GM23338 (cell line): Measurements from ENCODE around the gene HTR6. TPM values are rescaled to one million over a fixed set of nuclear protein-coding genes. Genes with fewer than 3 reads are reported as not detected.

Source experiments
- ATAC-seq: fragments of 200-7000 bp; cut with Tn5 transposase; 3 replicates; pipeline ENCODE4 v1.9.1; 2020
- DNase-seq: peaks from one replicate; pipeline ENCODE4 v3.0.0-alpha.2; 2015; ENCODE audit warnings: low spot score
- H2AFZ ChIP-seq: fragments of 200-600 bp; sonication (generic); 2 replicates; pipeline ENCODE4 v1.8.0; 2016; ENCODE audit warnings: antibody characterized with exemption, mild to moderate bottlenecking, moderate library complexity
- H3F3A ChIP-seq: fragments of 200-600 bp; sonication (generic); replicated peaks from 2 replicates; pipeline ENCODE4 v1.8.0; 2017; ENCODE audit warnings: antibody characterized with exemption, mixed run types, low read depth
- H3K27ac ChIP-seq: fragments of 200-600 bp; sonication (generic); 2 replicates; pipeline ENCODE4 v1.6.1; 2016; ENCODE audit warnings: low read depth
- H3K27me3 ChIP-seq: fragments of 200-600 bp; sonication (generic); 2 replicates; pipeline ENCODE4 v1.8.0; 2016; ENCODE audit warnings: mild to moderate bottlenecking, mixed run types, moderate library complexity; ENCODE audit not compliant: insufficient read depth
- H3K36me3 ChIP-seq: fragments of 200-600 bp; sonication (generic); 2 replicates; pipeline ENCODE4 v1.8.0; 2016; ENCODE audit warnings: mild to moderate bottlenecking; ENCODE audit not compliant: insufficient read depth
- H3K4me1 ChIP-seq: fragments of 200-600 bp; sonication (generic); 2 replicates; pipeline ENCODE4 v1.8.0; 2016; ENCODE audit warnings: mild to moderate bottlenecking, moderate library complexity; ENCODE audit not compliant: insufficient read depth
- H3K4me2 ChIP-seq: fragments of 200-600 bp; sonication (generic); 2 replicates; pipeline ENCODE4 v1.7.1; 2017; ENCODE audit warnings: mixed run types
- H3K4me3 ChIP-seq: fragments of 200-600 bp; sonication (generic); 2 replicates; pipeline ENCODE4 v1.6.1; 2016; ENCODE audit warnings: mixed run types
- H3K79me2 ChIP-seq: fragments of 200-600 bp; sonication (generic); replicated peaks from 2 replicates; pipeline ENCODE4 v1.8.0; 2017; ENCODE audit warnings: mild to moderate bottlenecking; ENCODE audit not compliant: insufficient read depth
- H3K9me2 ChIP-seq: fragments of 200-600 bp; sonication (generic); 2 replicates; pipeline ENCODE4 v1.8.0; 2017; ENCODE audit not compliant: insufficient read depth
- H4K20me1 ChIP-seq: fragments of 200-600 bp; sonication (generic); replicated peaks from 2 replicates; pipeline ENCODE4 v1.8.0; 2017; ENCODE audit warnings: mild to moderate bottlenecking; ENCODE audit not compliant: insufficient read depth
- H3K27ac Mint-ChIP-seq: 2 replicates; pipeline ENCODE4 v1.8.0; 2020; ENCODE audit warnings: inconsistent platforms, mild to moderate bottlenecking, moderate library complexity, mixed read lengths
- H3K27me3 Mint-ChIP-seq: 3 replicates; pipeline ENCODE4 v1.8.0; 2022; ENCODE audit warnings: low read depth, mild to moderate bottlenecking, moderate library complexity, mixed read lengths, inconsistent platforms; ENCODE audit not compliant: insufficient read depth, poor library complexity
- H3K36me3 Mint-ChIP-seq: 3 replicates; pipeline ENCODE4 v1.8.0; 2021; ENCODE audit warnings: low read depth, mild to moderate bottlenecking, inconsistent platforms, moderate library complexity, mixed read lengths
- H3K4me1 Mint-ChIP-seq: 3 replicates; pipeline ENCODE4 v1.8.0; 2020; ENCODE audit warnings: mild to moderate bottlenecking, inconsistent platforms, mixed read lengths
- H3K4me3 Mint-ChIP-seq: 3 replicates; pipeline ENCODE4 v1.8.0; 2021; ENCODE audit warnings: moderate library complexity, mild to moderate bottlenecking, inconsistent platforms, mixed read lengths
- H3K9me3 Mint-ChIP-seq: 3 replicates; pipeline ENCODE4 v1.8.0; 2020; ENCODE audit warnings: moderate library complexity, mild to moderate bottlenecking, inconsistent platforms, mixed read lengths
- CREB1 ChIP-seq: fragments of 250-450 bp; sonication (Bioruptor Pico); IDR thresholded peaks from 2 replicates; pipeline ENCODE4 v1.5.0; 2020; ENCODE audit warnings: low read depth, mild to moderate bottlenecking, moderate library complexity
- CTCF ChIP-seq, 2 experiments: fragments of 200-600 bp in 1 of 2; sonication (generic) in 1 of 2; conservative IDR thresholded peaks; 2 replicates each; pipeline versions ENCODE4 v1.5.1 to v1.6.1; 2016 to 2017; ENCODE audit warnings: antibody characterized with exemption in 2 of 2, low read depth in 2 of 2, mild to moderate bottlenecking in 2 of 2, moderate library complexity in 1 of 2
- ETS1 ChIP-seq: IDR thresholded peaks from 2 replicates; pipeline ENCODE4 v1.6.1; 2016; ENCODE audit warnings: antibody characterized with exemption
- EZH2 ChIP-seq: fragments of 200-600 bp; sonication (generic); IDR thresholded peaks from one replicate; pipeline ENCODE4 v1.8.0; 2017; ENCODE audit warnings: antibody characterized with exemption, mild to moderate bottlenecking, low read depth; ENCODE audit not compliant: unreplicated experiment
- EZH2phosphoT487 ChIP-seq: fragments of 200-600 bp; sonication (generic); IDR thresholded peaks from one replicate; pipeline ENCODE4 v1.8.1; 2018; ENCODE audit warnings: antibody characterized with exemption; ENCODE audit not compliant: unreplicated experiment
- REST ChIP-seq: IDR thresholded peaks from one replicate; pipeline ENCODE4 v1.6.1; 2018; ENCODE audit warnings: antibody characterized with exemption; ENCODE audit not compliant: unreplicated experiment
- STAT1 ChIP-seq: IDR thresholded peaks from one replicate; pipeline ENCODE4 v1.6.1; 2016; ENCODE audit warnings: antibody characterized with exemption; ENCODE audit not compliant: unreplicated experiment
- ZNF114 ChIP-seq: fragments of 250-450 bp; sonication (Bioruptor Pico); IDR thresholded peaks from 2 replicates; pipeline ENCODE4 v1.5.0; 2020; ENCODE audit warnings: mild to moderate bottlenecking, moderate library complexity
- ZNF331 ChIP-seq: fragments of 250-450 bp; sonication (Bioruptor Pico); IDR thresholded peaks from 2 replicates; pipeline ENCODE4 v1.5.0; 2020; ENCODE audit warnings: low read depth, mild to moderate bottlenecking, moderate library complexity
- polyA plus RNA-seq: library from polyadenylated mRNA; unstranded; fragments of >200 nt; fragmentation: Nextera tagmentation; extraction: Ambion mirVana; gene quantifications from 2 replicates; pipeline ENCODE4 v1.2.1, GENCODE V29; 2016
- total RNA-seq: library from RNA; depleted of rRNA; stranded (reverse); fragments of >200 nt; shearing (Covaris generic); gene quantifications from 2 replicates; pipeline ENCODE4 v1.2.3, GENCODE V29; 2014

HTR6 gene
- total and polyA plus RNA-seq, 2 experiments from 2014 or later, result 0.26 to 0.66 TPM

GRCh38 chr1:19723874-19724273 is 59.2 kb downstream of the HTR6 start:
- DNase-seq, result peak; percentile 28
- TF ChIP-seq REST, result no peak
- H3K4me3 ChIP-seq, result no peak overlapping the region
- Mint-ChIP-seq H3K27me3 (no peaks in the 10 kb centered on the region), H3K4me3 (no peak overlapping the region), H3K4me1 (peaks cover 21% of the 10 kb centered on the region), H3K9me3 (no peaks in the 10 kb centered on the region), H3K36me3 (no peaks in the 10 kb centered on the region), H3K27ac (no peak overlapping the region)
- H3K9me2 ChIP-seq, result no peaks in the 10 kb centered on the region
- peak; percentile 35; the same call in 1 of the 3 replicates for ATAC-seq
- no peaks in the 10 kb centered on the region for H3K79me2 ChIP-seq
- no peaks in the 10 kb centered on the region for H3F3A ChIP-seq
- H3K4me1 ChIP-seq, result peaks cover 11% of the 10 kb centered on the region
- no peaks in the 10 kb centered on the region for H3K36me3 ChIP-seq
- H4K20me1 ChIP-seq, result no peaks in the 10 kb centered on the region
- no peak overlapping the region for H3K27ac ChIP-seq
- no peaks in the 10 kb centered on the region for H3K27me3 ChIP-seq
- no peak overlapping the region for H3K4me2 ChIP-seq
- no peak overlapping the region for H2AFZ ChIP-seq

- no peak overlapping the region for H3K27ac Mint-ChIP-seq
These were observed 60.9 kb downstream of the HTR6 start for GRCh38 chr1:19725606-19726005.

More at GRCh38 chr1:19725606-19726005, 60.9 kb downstream of the HTR6 start:
- no peaks in the 10 kb centered on the region for H4K20me1 ChIP-seq
- no peak overlapping the region for H3K4me2 ChIP-seq
- Mint-ChIP-seq H3K4me1 (peaks cover 17% of the 10 kb centered on the region), H3K4me3 (no peak overlapping the region), H3K9me3 (peaks cover 7% of the 10 kb centered on the region; the same call in 1 of the 3 replicates), H3K36me3 (no peaks in the 10 kb centered on the region), H3K27me3 (peaks cover 2% of the 10 kb centered on the region)
- no peak for ATAC-seq
- H3K27ac ChIP-seq, result no peak overlapping the region
- DNase-seq, result no peak
- no peaks in the 10 kb centered on the region for H3F3A ChIP-seq
- no peak overlapping the region for H2AFZ ChIP-seq
- H3K4me3 ChIP-seq, result no peak overlapping the region
- H3K4me1 ChIP-seq, result peaks cover 7% of the 10 kb centered on the region
- no peaks in the 10 kb centered on the region for H3K79me2 ChIP-seq
- TF ChIP-seq ZNF114 (no peak), CREB1 (CRISPR knock-in tag) (no peak), ZNF331 (CRISPR knock-in tag) (no peak), EZH2phosphoT487 (no peak), REST (no peak), CTCF (conservative IDR thresholded peaks at IDR 0.05; ENCODE audit: low read depth in 2 of 2) (no peak), ETS1 (no peak), EZH2 (no peak), STAT1 (no peak)
- H3K9me2 ChIP-seq, result no peaks in the 10 kb centered on the region
- no peaks in the 10 kb centered on the region for H3K36me3 ChIP-seq
- no peaks in the 10 kb centered on the region for H3K27me3 ChIP-seq
